Keratinocyte (primary cell): ENCODE measurements around the gene FOXP2.

ENCODE experiments used
- CTCF ChIP-seq, 3 experiments: IDR thresholded peaks in 1 of 3; conservative IDR thresholded peaks in 1 of 3; optimal IDR thresholded peaks in 1 of 3; 2 replicates in 2 of 3; 3 replicates in 1 of 3; pipeline versions ENCODE3 to v1.5.1; 2011; ENCODE audit warnings: low read length in 3 of 3, mild to moderate bottlenecking in 3 of 3, moderate library complexity in 2 of 3, control low read depth in 1 of 3, inconsistent platforms in 1 of 3; ENCODE audit not compliant: insufficient read depth in 2 of 3; ENCODE audit errors: extremely low read depth in 1 of 3
- EZH2 ChIP-seq: IDR thresholded peaks from one replicate; pipeline ENCODE4 v1.6.1; 2012; ENCODE audit warnings: inconsistent platforms, mild to moderate bottlenecking, low read length, moderate library complexity

- no peak for TF ChIP-seq CTCF (optimal IDR thresholded peaks at IDR 0.05 in 1 of 3, IDR thresholded peaks at IDR 0.05 in 1 of 3, conservative IDR thresholded peaks at IDR 0.05 in 1 of 3; ENCODE audit: extremely low read depth in 1 of 3, insufficient read depth in 2 of 3, low read length in 3 of 3)
- TF ChIP-seq EZH2, result no peak
Observed at GRCh38 chr7:114388021-114388420, 26.6 kb upstream of the FOXP2 start.
